Nephron progenitor cell (in vitro differentiated cells): ENCODE data around the gene SCNN1A.

ENCODE experiments used
- DNase-seq: peaks from one replicate; pipeline ENCODE4 v3.0.0; 2021
- H3K27ac Mint-ChIP-seq: 2 replicates; pipeline ENCODE4 v1.8.0; 2021; ENCODE audit warnings: mild to moderate bottlenecking, moderate library complexity, mixed read lengths
- H3K27me3 Mint-ChIP-seq: 2 replicates; pipeline ENCODE4 v1.8.0; 2021; ENCODE audit warnings: mild to moderate bottlenecking, low read depth, mixed read lengths; ENCODE audit not compliant: poor library complexity
- H3K36me3 Mint-ChIP-seq: 2 replicates; pipeline ENCODE4 v1.8.0; 2021; ENCODE audit warnings: low read depth, mixed read lengths
- H3K4me1 Mint-ChIP-seq: 2 replicates; pipeline ENCODE4 v1.8.0; 2021; ENCODE audit warnings: mixed read lengths
- H3K4me3 Mint-ChIP-seq: 2 replicates; pipeline ENCODE4 v1.8.0; 2021; ENCODE audit warnings: mild to moderate bottlenecking, moderate library complexity, mixed read lengths
- H3K9me3 Mint-ChIP-seq: 2 replicates; pipeline ENCODE4 v1.8.0; 2021; ENCODE audit warnings: mild to moderate bottlenecking, moderate library complexity, mixed read lengths
- TF ChIP-seq, protein P1 (sequence below): fragments of 200-600 bp; sonication (generic); IDR thresholded peaks from 2 replicates; pipeline ENCODE4 v1.5.0; 2021; ENCODE audit warnings: antibody characterized with exemption

The SCNN1A gene

GRCh38 chr12:6390084-6390799, 14.9 kb upstream of the SCNN1A start:
- TF ChIP-seq, protein P1, sequence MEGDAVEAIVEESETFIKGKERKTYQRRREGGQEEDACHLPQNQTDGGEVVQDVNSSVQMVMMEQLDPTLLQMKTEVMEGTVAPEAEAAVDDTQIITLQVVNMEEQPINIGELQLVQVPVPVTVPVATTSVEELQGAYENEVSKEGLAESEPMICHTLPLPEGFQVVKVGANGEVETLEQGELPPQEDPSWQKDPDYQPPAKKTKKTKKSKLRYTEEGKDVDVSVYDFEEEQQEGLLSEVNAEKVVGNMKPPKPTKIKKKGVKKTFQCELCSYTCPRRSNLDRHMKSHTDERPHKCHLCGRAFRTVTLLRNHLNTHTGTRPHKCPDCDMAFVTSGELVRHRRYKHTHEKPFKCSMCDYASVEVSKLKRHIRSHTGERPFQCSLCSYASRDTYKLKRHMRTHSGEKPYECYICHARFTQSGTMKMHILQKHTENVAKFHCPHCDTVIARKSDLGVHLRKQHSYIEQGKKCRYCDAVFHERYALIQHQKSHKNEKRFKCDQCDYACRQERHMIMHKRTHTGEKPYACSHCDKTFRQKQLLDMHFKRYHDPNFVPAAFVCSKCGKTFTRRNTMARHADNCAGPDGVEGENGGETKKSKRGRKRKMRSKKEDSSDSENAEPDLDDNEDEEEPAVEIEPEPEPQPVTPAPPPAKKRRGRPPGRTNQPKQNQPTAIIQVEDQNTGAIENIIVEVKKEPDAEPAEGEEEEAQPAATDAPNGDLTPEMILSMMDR: no peak
- DNase-seq: no peak
- peaks cover 31% of the 10 kb centered on the region for H3K4me1 Mint-ChIP-seq
- no peak overlapping the region for H3K4me3 Mint-ChIP-seq
- H3K36me3 Mint-ChIP-seq: no peaks in the 10 kb centered on the region
- H3K27me3 Mint-ChIP-seq: peaks cover 17% of the 10 kb centered on the region
- no peaks in the 10 kb centered on the region for H3K9me3 Mint-ChIP-seq
- no peak overlapping the region for H3K27ac Mint-ChIP-seq

- Mint-ChIP-seq H3K4me3 (no peak overlapping the region), H3K27me3 (peaks cover 21% of the 10 kb centered on the region), H3K27ac (no peak overlapping the region), H3K9me3 (no peaks in the 10 kb centered on the region), H3K36me3 (no peaks in the 10 kb centered on the region), H3K4me1 (peaks cover 35% of the 10 kb centered on the region)
- DNase-seq: no peak
- TF ChIP-seq, protein P1: no peak
Measured at GRCh38 chr12:6387541-6387940, 12.2 kb upstream of the SCNN1A start.

- H3K36me3 Mint-ChIP-seq: no peaks in the 10 kb centered on the region
- no peak overlapping the region for H3K27ac Mint-ChIP-seq
- H3K4me1 Mint-ChIP-seq: peaks cover 35% of the 10 kb centered on the region
- TF ChIP-seq, protein P1: no peak
- peaks cover 29% of the 10 kb centered on the region for H3K27me3 Mint-ChIP-seq
- H3K9me3 Mint-ChIP-seq: no peaks in the 10 kb centered on the region
- DNase-seq: no peak
- no peak overlapping the region for H3K4me3 Mint-ChIP-seq
Measured at GRCh38 chr12:6386491-6386890, 11.1 kb upstream of the SCNN1A start.

- H3K9me3 Mint-ChIP-seq: no peaks in the 10 kb centered on the region
- no peak overlapping the region for H3K4me3 Mint-ChIP-seq
- H3K4me1 Mint-ChIP-seq: peaks cover 31% of the 10 kb centered on the region
- TF ChIP-seq, protein P1: no peak
- no peak overlapping the region for H3K27ac Mint-ChIP-seq
- no peaks in the 10 kb centered on the region for H3K36me3 Mint-ChIP-seq
- DNase-seq: no peak
- peaks cover 33% of the 10 kb centered on the region for H3K27me3 Mint-ChIP-seq
Measured at GRCh38 chr12:6386038-6386437, 10.7 kb upstream of the SCNN1A start.

- H3K27ac Mint-ChIP-seq: no peak overlapping the region
- no peak for DNase-seq
- TF ChIP-seq, protein P1: no peak
- no peaks in the 10 kb centered on the region for H3K9me3 Mint-ChIP-seq
- H3K4me3 Mint-ChIP-seq: no peak overlapping the region
- H3K4me1 Mint-ChIP-seq: peaks cover 22% of the 10 kb centered on the region
- H3K27me3 Mint-ChIP-seq: peaks cover 36% of the 10 kb centered on the region
- H3K36me3 Mint-ChIP-seq: no peaks in the 10 kb centered on the region
Measured at GRCh38 chr12:6384499-6385436, 9.4 kb upstream of the SCNN1A start.
